ENCODE results near the gene TUBA4B.
A peak's percentile ranks its signal among the peaks of the same experiment; 100 is the strongest.

Gene TUBA4B

GRCh38 chr2:219218732-219219701, 34.0 kb upstream of the TUBA4B start, which contains the start of gene ABCB6:
ABCB6 (minus strand) TSS chr2:219218958; CDS start chr2:219218673, 285 bp downstream.
- DNase-seq, result peak; percentile 93 to 96

GRCh38 chr2:219219784-219220532, 33.1 kb upstream of the TUBA4B start:
- DNase-seq, result no peak

- no peak for DNase-seq
Measured at GRCh38 chr2:219220652-219221402, 32.2 kb upstream of the TUBA4B start.

- no peak for DNase-seq
Measured at GRCh38 chr2:219221957-219222518, 31.0 kb upstream of the TUBA4B start.

- no peak for DNase-seq
Measured at GRCh38 chr2:219223831-219224610, 29.0 kb upstream of the TUBA4B start.

GRCh38 chr2:219225350-219225749, 27.7 kb upstream of the TUBA4B start:
- no peak for DNase-seq

- DNase-seq, result no peak
Measured at GRCh38 chr2:219228041-219228910, 24.8 kb upstream of the TUBA4B start.

- DNase-seq, result no peak
Measured at GRCh38 chr2:219228911-219229304, 24.1 kb upstream of the TUBA4B start.

GRCh38 chr2:219229305-219230058, 23.6 kb upstream of the TUBA4B start, which contains the start of the genes ANKZF1 and ATG9A:
ANKZF1 (plus strand) TSS chr2:219229806; CDS start chr2:219230258, 452 bp downstream.
ATG9A (minus strand) TSS chr2:219229636; CDS start chr2:219228024, 1,612 bp downstream.
- DNase-seq, result peak; percentile 98 to 99

- no peak for DNase-seq
Measured at GRCh38 chr2:219230059-219230540, 22.9 kb upstream of the TUBA4B start.

- no peak for DNase-seq
Measured at GRCh38 chr2:219234331-219234730, 18.7 kb upstream of the TUBA4B start.

GRCh38 chr2:219243291-219243761, 9.7 kb upstream of the TUBA4B start:
- DNase-seq, result no peak

GRCh38 chr2:219244789-219245147, 8.3 kb upstream of the TUBA4B start:
- DNase-seq, result no peak

GRCh38 chr2:219245148-219245898, 7.7 kb upstream of the TUBA4B start, which contains the start of the genes GLB1L and STK16:
GLB1L (minus strand) TSS chr2:219245444; CDS start chr2:219243573, 1,871 bp downstream.
STK16 (plus strand) TSS chr2:219245479; CDS start chr2:219246000, 521 bp downstream.
- DNase-seq, result peak; percentile 80 to 90

GRCh38 chr2:219245899-219246230, 7.2 kb upstream of the TUBA4B start:
- no peak for DNase-seq

- no peak for DNase-seq
Measured at GRCh38 chr2:219246559-219246958, 6.5 kb upstream of the TUBA4B start.

GRCh38 chr2:219247678-219248642, 5.1 kb upstream of the TUBA4B start:
- DNase-seq, result no peak

Data from hippocampal formation (tissue), 2 donors.